H9 (cell line): ENCODE results near the gene NPAS3. TPM values are rescaled to one million over a fixed set of nuclear protein-coding genes. Genes with fewer than 3 reads are reported as not detected.

ENCODE experiments used
- DNase-seq: peaks from one replicate; pipeline ENCODE4 v3.0.0-alpha.2; 2017
- H2AFZ ChIP-seq: one replicate; pipeline ENCODE4 v1.6.1; 2013; ENCODE audit warnings: mild to moderate bottlenecking, low read length, control low read depth, moderate library complexity
- H2AK5ac ChIP-seq: 2 replicates; pipeline ENCODE4 v1.6.1; 2013; ENCODE audit warnings: low read length, control low read depth, mixed read lengths; ENCODE audit not compliant: insufficient read length
- H2BK120ac ChIP-seq: one replicate; pipeline ENCODE4 v1.6.1; 2013; ENCODE audit warnings: low read depth, mild to moderate bottlenecking, low read length, control low read depth, inconsistent platforms; ENCODE audit not compliant: poor library complexity, severe bottlenecking
- H2BK12ac ChIP-seq: 2 replicates; pipeline ENCODE4 v1.6.1; 2013; ENCODE audit warnings: low read length, control low read depth, mixed read lengths, low read depth; ENCODE audit not compliant: insufficient read length
- H2BK15ac ChIP-seq: 2 replicates; pipeline ENCODE4 v1.6.1; 2013; ENCODE audit warnings: low read depth, low read length, control low read depth
- H2BK20ac ChIP-seq: one replicate; pipeline ENCODE4 v1.6.1; 2013; ENCODE audit warnings: low read depth, mild to moderate bottlenecking, low read length, control low read depth, inconsistent platforms; ENCODE audit not compliant: poor library complexity, severe bottlenecking
- H2BK5ac ChIP-seq: 2 replicates; pipeline ENCODE4 v1.6.1; 2013; ENCODE audit warnings: low read length, control low read depth, mixed read lengths; ENCODE audit not compliant: insufficient read length
- H3K14ac ChIP-seq: 2 replicates; pipeline ENCODE4 v1.6.1; 2013; ENCODE audit warnings: low read length, control low read depth; ENCODE audit not compliant: insufficient read depth
- H3K18ac ChIP-seq: 2 replicates; pipeline ENCODE4 v1.6.1; 2013; ENCODE audit warnings: low read depth, mild to moderate bottlenecking, mixed read lengths, low read length, control low read depth; ENCODE audit not compliant: insufficient read length
- H3K23ac ChIP-seq: 2 replicates; pipeline ENCODE4 v1.6.1; 2013; ENCODE audit warnings: low read length, control low read depth, mixed read lengths, low read depth; ENCODE audit not compliant: insufficient read length
- H3K23me2 ChIP-seq: 2 replicates; pipeline ENCODE4 v1.6.1; 2013; ENCODE audit warnings: low read depth, mild to moderate bottlenecking, mixed read lengths, low read length, control low read depth; ENCODE audit not compliant: insufficient read length, poor library complexity, severe bottlenecking
- H3K27ac ChIP-seq: 2 replicates; pipeline ENCODE4 v1.5.1; 2013; ENCODE audit warnings: low read length, control low read depth, mixed read lengths, low read depth; ENCODE audit not compliant: insufficient read length
- H3K27me3 ChIP-seq: 2 replicates; pipeline ENCODE4 v1.6.1; 2013; ENCODE audit warnings: low read length, control low read depth, inconsistent platforms; ENCODE audit not compliant: insufficient read depth
- H3K4ac ChIP-seq: 2 replicates; pipeline ENCODE4 v1.6.1; 2013; ENCODE audit warnings: low read depth, mild to moderate bottlenecking, control low read depth, inconsistent platforms, low read length, moderate library complexity
- H3K4me1 ChIP-seq: 2 replicates; pipeline ENCODE4 v1.6.1; 2013; ENCODE audit warnings: low read length, control low read depth, inconsistent platforms; ENCODE audit not compliant: insufficient read depth
- H3K4me2 ChIP-seq: 2 replicates; pipeline ENCODE4 v1.6.1; 2013; ENCODE audit warnings: low read length, control low read depth, mixed read lengths; ENCODE audit not compliant: insufficient read length, insufficient read depth
- H3K56ac ChIP-seq: 2 replicates; pipeline ENCODE4 v1.6.1; 2013; ENCODE audit warnings: low read depth, mild to moderate bottlenecking, mixed read lengths, low read length, control low read depth; ENCODE audit not compliant: insufficient read length
- H3K79me1 ChIP-seq: 2 replicates; pipeline ENCODE4 v1.6.1; 2013; ENCODE audit warnings: low read depth, mild to moderate bottlenecking, moderate library complexity, low read length, control low read depth, inconsistent platforms; ENCODE audit not compliant: insufficient read depth, poor library complexity, severe bottlenecking
- H3K79me2 ChIP-seq: 2 replicates; pipeline ENCODE4 v1.6.1; 2013; ENCODE audit warnings: low read length, control low read depth, inconsistent platforms; ENCODE audit not compliant: insufficient read depth
- H3K9ac ChIP-seq: 2 replicates; pipeline ENCODE4 v1.6.1; 2013; ENCODE audit warnings: low read length, control low read depth, mixed read lengths; ENCODE audit not compliant: insufficient read length; ENCODE audit errors: extremely low read depth
- H3K9me3 ChIP-seq: one replicate; pipeline ENCODE4 v1.6.1; 2013; ENCODE audit warnings: low read depth, low read length, inconsistent platforms; ENCODE audit not compliant: control insufficient read depth
- H3T11ph ChIP-seq: one replicate; pipeline ENCODE4 v1.6.1; 2013; ENCODE audit warnings: mild to moderate bottlenecking, low read length, control low read depth, inconsistent platforms
- H4K20me1 ChIP-seq: one replicate; pipeline ENCODE4 v1.6.1; 2013; ENCODE audit not compliant: control insufficient read depth, insufficient read length, insufficient read depth
- H4K5ac ChIP-seq: 2 replicates; pipeline ENCODE4 v1.6.1; 2013; ENCODE audit warnings: low read depth, mild to moderate bottlenecking, mixed read lengths, low read length, control low read depth; ENCODE audit not compliant: insufficient read length
- H4K8ac ChIP-seq: replicated peaks from 2 replicates; pipeline ENCODE4 v1.6.1; 2013; ENCODE audit warnings: low read length, control low read depth, mixed read lengths, low read depth; ENCODE audit not compliant: insufficient read length
- H4K91ac ChIP-seq: 2 replicates; pipeline ENCODE4 v1.6.1; 2013; ENCODE audit warnings: low read depth, mild to moderate bottlenecking, moderate library complexity, mixed read lengths, low read length, control low read depth; ENCODE audit not compliant: insufficient read length
- H3K27ac Mint-ChIP-seq, 3 experiments: 2 replicates in 2 of 3; 3 replicates in 1 of 3; pipeline ENCODE4 v1.8.0; 2020 to 2021; ENCODE audit warnings: mixed read lengths in 3 of 3, mild to moderate bottlenecking in 1 of 3, moderate library complexity in 1 of 3
- H3K27me3 Mint-ChIP-seq: 2 replicates; pipeline ENCODE4 v1.8.0; 2021; ENCODE audit warnings: low read depth, mild to moderate bottlenecking, moderate library complexity, mixed read lengths
- H3K36me3 Mint-ChIP-seq, 3 experiments: 2 replicates in 2 of 3; 3 replicates in 1 of 3; pipeline ENCODE4 v1.8.0; 2020 to 2021; ENCODE audit warnings: low read depth in 3 of 3, mixed read lengths in 3 of 3; ENCODE audit not compliant: insufficient read depth in 1 of 3
- H3K4me1 Mint-ChIP-seq, 2 experiments: 2 replicates each; pipeline ENCODE4 v1.8.0; 2020; ENCODE audit warnings: mixed read lengths in 2 of 2
- H3K4me3 Mint-ChIP-seq, 2 experiments: 2 replicates in 1 of 2; 3 replicates in 1 of 2; pipeline ENCODE4 v1.8.0; 2020 to 2021; ENCODE audit warnings: mild to moderate bottlenecking in 2 of 2, mixed read lengths in 2 of 2, moderate library complexity in 1 of 2
- H3K9me3 Mint-ChIP-seq, 2 experiments: 2 replicates in 1 of 2; 3 replicates in 1 of 2; pipeline ENCODE4 v1.8.0; 2020; ENCODE audit warnings: mild to moderate bottlenecking in 2 of 2, mixed read lengths in 2 of 2, moderate library complexity in 1 of 2
- whole genome bisulfite sequencing: extraction: QIAGEN DNeasy Blood & Tissue Kit; methylation state at CpG from one replicate; pipeline ENCODE4 v1.1.7; 2013; ENCODE audit warnings: missing lambda C conversion rate, low lambda C conversion rate, mixed read lengths; ENCODE audit not compliant: insufficient read length; ENCODE audit errors: extremely low coverage; 5-methylcytosine and 5-hydroxymethylcytosine counted together
- total RNA-seq: library from RNA; stranded (reverse); gene quantifications from 2 replicates; pipeline ENCODE4 v1.2.1, GENCODE V29; 2021
- TF ChIP-seq, protein P1 (sequence below): fragments of 200-600 bp; sonication (generic); conservative IDR thresholded peaks from 3 replicates; pipeline ENCODE4 v1.8.0; 2021; ENCODE audit warnings: antibody characterized with exemption, mild to moderate bottlenecking

The NPAS3 gene
- total RNA-seq, 1 experiment from 2014 or later: 0.17 TPM

- Histone ChIP-seq H2BK120ac (no peak overlapping the region), H3K9me3 (no peaks in the 10 kb centered on the region), H3K18ac (no peak overlapping the region), H4K91ac (no peak overlapping the region), H2BK12ac (no peak overlapping the region), H3K14ac (no peak overlapping the region), H2AK5ac (no peak overlapping the region), H3K56ac (no peak overlapping the region), H2BK5ac (no peak overlapping the region), H3K27ac (no peak overlapping the region), H3K27me3 (no peaks in the 10 kb centered on the region), H4K20me1 (no peaks in the 10 kb centered on the region), H2AFZ (no peak overlapping the region), H3K79me2 (no peaks in the 10 kb centered on the region), H3T11ph (no peak overlapping the region), H2BK15ac (no peak overlapping the region), H2BK20ac (no peak overlapping the region), H3K79me1 (no peaks in the 10 kb centered on the region), H3K23me2 (no peaks in the 10 kb centered on the region), H4K8ac (no peak overlapping the region), H3K9ac (no peak overlapping the region), H3K4me2 (no peak overlapping the region), H3K23ac (no peak overlapping the region), H3K4me1 (0 out of 2 replicates have a peak, but pooled peaks cover 2% of the 10 kb centered on the region), H4K5ac (no peak overlapping the region), H3K4ac (no peak overlapping the region)
- Mint-ChIP-seq H3K27me3 (no peaks in the 10 kb centered on the region), H3K9me3 (no peaks in the 10 kb centered on the region), H3K4me3 (no peak overlapping the region), H3K4me1 (peaks cover 17 to 22% of the 10 kb centered on the region in 2 experiments), H3K36me3 (no peaks in the 10 kb centered on the region), H3K27ac (no peak overlapping the region)
- no peak for DNase-seq
- TF ChIP-seq, protein P1, sequence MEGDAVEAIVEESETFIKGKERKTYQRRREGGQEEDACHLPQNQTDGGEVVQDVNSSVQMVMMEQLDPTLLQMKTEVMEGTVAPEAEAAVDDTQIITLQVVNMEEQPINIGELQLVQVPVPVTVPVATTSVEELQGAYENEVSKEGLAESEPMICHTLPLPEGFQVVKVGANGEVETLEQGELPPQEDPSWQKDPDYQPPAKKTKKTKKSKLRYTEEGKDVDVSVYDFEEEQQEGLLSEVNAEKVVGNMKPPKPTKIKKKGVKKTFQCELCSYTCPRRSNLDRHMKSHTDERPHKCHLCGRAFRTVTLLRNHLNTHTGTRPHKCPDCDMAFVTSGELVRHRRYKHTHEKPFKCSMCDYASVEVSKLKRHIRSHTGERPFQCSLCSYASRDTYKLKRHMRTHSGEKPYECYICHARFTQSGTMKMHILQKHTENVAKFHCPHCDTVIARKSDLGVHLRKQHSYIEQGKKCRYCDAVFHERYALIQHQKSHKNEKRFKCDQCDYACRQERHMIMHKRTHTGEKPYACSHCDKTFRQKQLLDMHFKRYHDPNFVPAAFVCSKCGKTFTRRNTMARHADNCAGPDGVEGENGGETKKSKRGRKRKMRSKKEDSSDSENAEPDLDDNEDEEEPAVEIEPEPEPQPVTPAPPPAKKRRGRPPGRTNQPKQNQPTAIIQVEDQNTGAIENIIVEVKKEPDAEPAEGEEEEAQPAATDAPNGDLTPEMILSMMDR: no peak
- WGBS: no CpG with 5 or more reads among the region's 5 CpGs
Measured at GRCh38 chr14:33555710-33556350, 617.2 kb downstream of the NPAS3 start.
